A673 (cell line): ENCODE data around the gene UTP25. TPM values are rescaled to one million over a fixed set of nuclear protein-coding genes. Genes with fewer than 3 reads are reported as not detected.

ENCODE experiments used
- BruUV-seq: library from RNA; stranded (reverse); fragments of 400-500 nt; replicated peaks from 2 replicates; lab custom pipeline; 2021; lab: Mats Ljungman, UMichigan
- CTCF ChIA-PET: fragments of 300-600 bp; sonication (Branson Sonifier 250); formaldehyde crosslinking; loops from one replicate; lab custom pipeline; 2022; ENCODE audit warnings: antibody characterized with exemption; lab: Charles Lee
- POLR2A ChIA-PET: fragments of 300-600 bp; sonication (Branson Sonifier 250); formaldehyde crosslinking; loops from one replicate; lab custom pipeline; 2022; ENCODE audit warnings: antibody characterized with exemption; ENCODE audit not compliant: low non-redundant PET; lab: Charles Lee
- DNase-seq: peaks from one replicate; pipeline ENCODE4 v3.0.0-alpha.2; 2015; ENCODE audit warnings: low spot score
- H3K27ac ChIP-seq: fragments of 200-600 bp; sonication (generic); 2 replicates; pipeline ENCODE4 v1.5.1; 2016; ENCODE audit warnings: mixed run types, low read depth, mild to moderate bottlenecking, mixed read lengths, antibody characterized with exemption, low read length; ENCODE audit not compliant: poor library complexity, severe bottlenecking
- H3K27me3 ChIP-seq: fragments of 200-600 bp; sonication (generic); replicated peaks from 2 replicates; pipeline ENCODE4 v1.6.1; 2017; ENCODE audit warnings: mixed run types, low read depth, mild to moderate bottlenecking, mixed read lengths, antibody characterized with exemption, low read length; ENCODE audit not compliant: insufficient read depth, poor library complexity
- H3K36me3 ChIP-seq: fragments of 200-600 bp; sonication (generic); 2 replicates; pipeline ENCODE4 v1.6.1; 2016; ENCODE audit warnings: mixed run types, mild to moderate bottlenecking, mixed read lengths, antibody characterized with exemption, low read length; ENCODE audit not compliant: insufficient read depth, poor library complexity, severe bottlenecking
- H3K4me1 ChIP-seq: fragments of 200-600 bp; sonication (generic); 2 replicates; pipeline ENCODE4 v1.6.1; 2017; ENCODE audit warnings: mixed run types, mild to moderate bottlenecking, mixed read lengths, antibody characterized with exemption, low read length; ENCODE audit not compliant: insufficient read depth, poor library complexity, severe bottlenecking
- H3K4me3 ChIP-seq: fragments of 200-600 bp; sonication (generic); 2 replicates; pipeline ENCODE4 v1.5.1; 2016; ENCODE audit warnings: low read depth, mixed run types, mild to moderate bottlenecking, mixed read lengths, low read length; ENCODE audit not compliant: poor library complexity, severe bottlenecking
- H3K9me3 ChIP-seq: fragments of 200-600 bp; sonication (generic); 2 replicates; pipeline ENCODE4 v1.6.1; 2016; ENCODE audit warnings: mixed run types, low read depth, mild to moderate bottlenecking, mixed read lengths, antibody characterized with exemption, low read length; ENCODE audit not compliant: poor library complexity, severe bottlenecking
- EZH2 ChIP-seq: fragments of 200-600 bp; sonication (generic); IDR thresholded peaks from 2 replicates; pipeline ENCODE4 v1.6.1; 2017; ENCODE audit warnings: borderline replicate concordance, low read depth, mild to moderate bottlenecking, mixed read lengths, antibody characterized with exemption, low read length; ENCODE audit not compliant: poor library complexity, severe bottlenecking
- intact Hi-C: fragments of 100-400 bp; cut with micrococcal nuclease; formaldehyde crosslinking; loops from one replicate; pipeline ENCODE4 v1.10.0; 2022; ENCODE audit not compliant: unreplicated experiment
- total RNA-seq: library from RNA; stranded (reverse); gene quantifications from 2 replicates; pipeline ENCODE4 v1.2.3, GENCODE V29; 2021
- TF ChIP-seq, protein P1 (sequence below): fragments of 300-800, 200-600 bp; sonication (generic); conservative IDR thresholded peaks from 2 replicates; pipeline ENCODE4 v1.5.1; 2017; ENCODE audit warnings: low read depth, mild to moderate bottlenecking, antibody characterized with exemption, low read length, moderate library complexity, mixed read lengths

Gene UTP25
- total RNA-seq, 1 experiment from 2014 or later, result 11.5 TPM

DNA sequence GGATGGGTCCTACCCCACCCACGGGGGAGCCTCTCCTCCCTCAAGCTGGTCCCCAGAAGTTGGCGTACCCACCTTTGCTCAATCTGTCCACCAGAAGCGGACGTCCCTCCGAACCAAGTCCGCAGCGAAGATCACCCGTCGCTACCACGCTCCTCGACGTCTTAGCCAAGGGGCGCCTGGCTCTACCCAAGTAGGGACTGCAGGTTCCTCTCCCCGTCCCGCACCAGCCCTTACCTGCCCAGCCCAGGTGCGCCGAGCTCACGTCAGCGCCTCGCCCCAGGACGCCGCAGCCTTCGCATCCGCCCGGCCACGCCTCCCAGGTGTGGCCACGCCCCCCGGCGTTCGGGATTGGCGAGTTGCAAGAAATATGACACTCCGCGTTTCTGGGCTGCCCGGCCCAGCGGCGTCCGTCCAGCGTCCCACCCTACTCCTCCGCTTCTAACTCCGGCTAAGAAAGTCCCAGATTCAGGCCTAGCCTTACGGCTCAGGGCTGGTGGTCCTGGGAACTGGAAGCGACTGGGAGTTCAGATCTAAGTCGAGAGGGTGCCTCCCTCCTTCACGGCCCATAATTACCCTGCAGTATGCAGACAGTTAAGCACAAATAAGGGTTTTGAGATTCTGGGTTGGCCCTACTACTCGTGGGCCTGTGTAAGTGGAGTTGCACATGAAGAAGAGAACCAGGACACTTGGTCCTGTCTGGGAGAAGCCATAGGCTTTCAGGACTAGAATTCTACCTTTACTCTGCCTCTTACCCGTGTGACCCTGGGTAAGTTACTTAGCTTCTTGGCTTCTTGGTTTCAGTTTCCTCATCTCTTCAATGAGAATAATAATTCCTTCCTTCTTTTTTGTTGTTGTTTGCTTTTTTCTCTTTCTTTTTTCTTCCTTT is 21.7 kb upstream of the UTP25 start, which contains the start of gene IRF6:
TSS of gene IRF6 (minus strand) at position 268 of the 886 bp plus-strand sequence. CDS start 4,729 bp downstream, outside the sequence.
- peak within 1 kb of the TSS; percentile 36 for H3K4me3 ChIP-seq
- no peak within 1 kb of the TSS for H3K27ac ChIP-seq
- no peaks in the 10 kb centered on the region for H3K27me3 ChIP-seq
- H3K36me3 ChIP-seq, result no peaks in the 10 kb centered on the region
- no TSS peak for BruUV-seq
- no peaks in the 10 kb centered on the region for H3K9me3 ChIP-seq
- POLR2A ChIA-PET, result no interaction called here
- peaks cover 7% of the 10 kb centered on the region for H3K4me1 ChIP-seq
- CTCF ChIA-PET, result interaction anchor here (0.6 kb wide), 1 partner anchor 37 kb away, joined by 3 read pairs; no protein-coding TSS in a partner anchor
- peak; percentile 86 for DNase-seq
- TF ChIP-seq, protein P1, sequence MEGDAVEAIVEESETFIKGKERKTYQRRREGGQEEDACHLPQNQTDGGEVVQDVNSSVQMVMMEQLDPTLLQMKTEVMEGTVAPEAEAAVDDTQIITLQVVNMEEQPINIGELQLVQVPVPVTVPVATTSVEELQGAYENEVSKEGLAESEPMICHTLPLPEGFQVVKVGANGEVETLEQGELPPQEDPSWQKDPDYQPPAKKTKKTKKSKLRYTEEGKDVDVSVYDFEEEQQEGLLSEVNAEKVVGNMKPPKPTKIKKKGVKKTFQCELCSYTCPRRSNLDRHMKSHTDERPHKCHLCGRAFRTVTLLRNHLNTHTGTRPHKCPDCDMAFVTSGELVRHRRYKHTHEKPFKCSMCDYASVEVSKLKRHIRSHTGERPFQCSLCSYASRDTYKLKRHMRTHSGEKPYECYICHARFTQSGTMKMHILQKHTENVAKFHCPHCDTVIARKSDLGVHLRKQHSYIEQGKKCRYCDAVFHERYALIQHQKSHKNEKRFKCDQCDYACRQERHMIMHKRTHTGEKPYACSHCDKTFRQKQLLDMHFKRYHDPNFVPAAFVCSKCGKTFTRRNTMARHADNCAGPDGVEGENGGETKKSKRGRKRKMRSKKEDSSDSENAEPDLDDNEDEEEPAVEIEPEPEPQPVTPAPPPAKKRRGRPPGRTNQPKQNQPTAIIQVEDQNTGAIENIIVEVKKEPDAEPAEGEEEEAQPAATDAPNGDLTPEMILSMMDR, result no peak
- no peak for TF ChIP-seq EZH2
- intact Hi-C loops, result no loop called here

DNA sequence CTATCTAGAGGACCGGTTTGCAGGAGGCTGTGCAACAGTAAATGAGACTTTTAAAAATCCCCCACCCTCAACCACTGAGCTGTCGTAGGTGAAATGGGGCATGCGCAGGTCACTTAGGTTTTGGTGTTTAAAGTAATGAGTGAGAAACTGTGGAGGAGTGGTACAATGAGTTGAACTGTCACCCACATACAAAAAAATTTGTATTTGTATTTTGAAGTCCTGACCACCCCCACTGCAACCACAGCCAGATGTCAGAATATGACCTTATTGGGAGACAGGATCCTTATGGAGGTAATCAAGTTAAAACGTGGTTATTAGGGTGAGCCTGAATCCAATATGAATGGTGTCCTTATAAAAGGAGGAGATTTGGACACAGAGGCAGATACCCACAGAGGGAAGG is 20.3 kb upstream of the UTP25 start:
- BruUV-seq, result no TSS peak
- DNase-seq, result no peak
- CTCF ChIA-PET, result no interaction called here
- POLR2A ChIA-PET, result no interaction called here
- Histone ChIP-seq H3K27ac (no peak overlapping the region), H3K4me3 (no peak overlapping the region), H3K9me3 (no peaks in the 10 kb centered on the region), H3K27me3 (no peaks in the 10 kb centered on the region), H3K4me1 (peaks cover 7% of the 10 kb centered on the region), H3K36me3 (no peaks in the 10 kb centered on the region)
- no peak for TF ChIP-seq EZH2
- TF ChIP-seq, protein P1, result no peak
- intact Hi-C loops, result no loop called here

DNA sequence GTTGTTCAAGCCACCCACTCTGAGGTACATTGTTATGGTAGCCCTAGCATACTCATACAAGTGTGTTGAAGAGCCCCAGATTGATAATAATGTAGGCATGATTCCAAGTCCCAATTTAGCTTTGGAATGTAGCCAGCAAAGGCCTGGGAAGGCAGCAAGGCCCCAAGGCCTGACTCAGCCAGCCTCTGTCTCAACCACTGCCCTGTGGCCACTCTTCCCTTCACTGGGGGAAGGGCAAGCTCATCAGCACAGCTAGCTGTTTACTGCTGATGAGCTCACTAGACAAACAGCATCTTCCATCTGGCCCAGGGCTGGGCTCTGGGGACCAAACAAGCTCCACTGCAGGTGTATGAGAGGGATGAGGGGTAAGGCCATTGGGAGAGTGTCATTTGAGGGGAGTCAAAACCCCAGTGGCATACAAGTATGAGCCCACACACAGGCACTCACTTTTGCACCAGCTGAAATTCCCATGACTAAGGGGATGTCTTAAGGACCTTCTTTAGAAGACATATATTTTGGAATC is 19.7 kb upstream of the UTP25 start:
- no peaks in the 10 kb centered on the region for H3K9me3 ChIP-seq
- POLR2A ChIA-PET, result no interaction called here
- no peaks in the 10 kb centered on the region for H3K27me3 ChIP-seq
- H3K27ac ChIP-seq, result no peak overlapping the region
- TF ChIP-seq EZH2, result no peak
- TF ChIP-seq, protein P1, result no peak
- H3K36me3 ChIP-seq, result no peaks in the 10 kb centered on the region
- H3K4me1 ChIP-seq, result peaks cover 7% of the 10 kb centered on the region
- CTCF ChIA-PET, result no interaction called here
- BruUV-seq, result no TSS peak
- DNase-seq, result peak; percentile 21
- H3K4me3 ChIP-seq, result no peak overlapping the region
- intact Hi-C loops, result no loop called here
